Endothelial cell of umbilical vein (primary cell): ENCODE results near the gene RASGRF2.

Source experiments
- CTCF ChIP-seq, 2 donors: IDR thresholded peaks; 1 replicate in 1 of 2; 2 replicates in 1 of 2; pipeline ENCODE4 v1.5.1; 2011; ENCODE audit warnings: low read length in 2 of 2, mild to moderate bottlenecking in 2 of 2, moderate library complexity in 2 of 2, control low read depth in 1 of 2, inconsistent platforms in 1 of 2, low read depth in 1 of 2; ENCODE audit not compliant: insufficient read depth in 1 of 2; ENCODE audit errors: extremely low read depth in 1 of 2
- GATA2 ChIP-seq: IDR thresholded peaks from 2 replicates; pipeline ENCODE4 v1.7.0; 2011; ENCODE audit warnings: low read depth, mild to moderate bottlenecking, moderate library complexity, mixed read lengths, low read length; ENCODE audit not compliant: insufficient read length, insufficient read depth

- TF ChIP-seq GATA2 (no peak), CTCF (IDR thresholded peaks at IDR 0.05; ENCODE audit: extremely low read depth in 1 of 2, insufficient read depth in 1 of 2, low read depth in 1 of 2, low read length in 2 of 2) (no peak)
These were observed 25.4 kb upstream of the RASGRF2 start for GRCh38 chr5:80934751-80935150.
